HEK293 (cell line): ENCODE measurements around the gene COL25A1.

ENCODE experiments used
- CTCF ChIP-seq: fragments of 450-650 bp; formaldehyde crosslinking; IDR thresholded peaks from 2 replicates; pipeline ENCODE4 v1.5.1; 2016; ENCODE audit warnings: missing biosample characterization, missing genetic modification characterization
- YY1 ChIP-seq: fragments of 450-650 bp; formaldehyde crosslinking; IDR thresholded peaks from 2 replicates; pipeline ENCODE4 v1.5.1; 2018; ENCODE audit warnings: missing biosample characterization, missing genetic modification characterization
- ZNF146 ChIP-seq: fragments of 450-650 bp; formaldehyde crosslinking; IDR thresholded peaks from 2 replicates; pipeline ENCODE4 v1.5.1; 2016; ENCODE audit warnings: missing biosample characterization, missing genetic modification characterization
- ZNF18 ChIP-seq: fragments of 450-650 bp; formaldehyde crosslinking; IDR thresholded peaks from 2 replicates; pipeline ENCODE4 v1.5.1; 2016; ENCODE audit warnings: missing biosample characterization, missing genetic modification characterization
- ZNF518A ChIP-seq: fragments of 450-650 bp; formaldehyde crosslinking; conservative IDR thresholded peaks from 2 replicates; pipeline ENCODE4 v1.5.1; 2016; ENCODE audit warnings: low read depth, missing biosample characterization, missing genetic modification characterization

GRCh38 chr4:108850219-108850649, 452.2 kb downstream of the COL25A1 start:
- TF ChIP-seq ZNF18 (tag by site-specific recombination): no peak
- TF ChIP-seq CTCF (tag by site-specific recombination): no peak
- TF ChIP-seq YY1 (tag by site-specific recombination): no peak
- no peak for TF ChIP-seq ZNF146 (tag by site-specific recombination)
- TF ChIP-seq ZNF518A (tag by site-specific recombination): no peak
